GM23338 (cell line): Measurements from ENCODE around the gene TP73.

Source experiments
- CREB1 ChIP-seq: fragments of 250-450 bp; sonication (Bioruptor Pico); IDR thresholded peaks from 2 replicates; pipeline ENCODE4 v1.5.0; 2020; ENCODE audit warnings: low read depth, mild to moderate bottlenecking, moderate library complexity
- CTCF ChIP-seq, 2 experiments: fragments of 200-600 bp in 1 of 2; sonication (generic) in 1 of 2; conservative IDR thresholded peaks; 2 replicates each; pipeline versions ENCODE4 v1.5.1 to v1.6.1; 2016 to 2017; ENCODE audit warnings: antibody characterized with exemption in 2 of 2, low read depth in 2 of 2, mild to moderate bottlenecking in 2 of 2, moderate library complexity in 1 of 2
- EZH2 ChIP-seq: fragments of 200-600 bp; sonication (generic); IDR thresholded peaks from one replicate; pipeline ENCODE4 v1.8.0; 2017; ENCODE audit warnings: antibody characterized with exemption, mild to moderate bottlenecking, low read depth; ENCODE audit not compliant: unreplicated experiment
- EZH2phosphoT487 ChIP-seq: fragments of 200-600 bp; sonication (generic); IDR thresholded peaks from one replicate; pipeline ENCODE4 v1.8.1; 2018; ENCODE audit warnings: antibody characterized with exemption; ENCODE audit not compliant: unreplicated experiment
- NANOG ChIP-seq: IDR thresholded peaks from 2 replicates; pipeline ENCODE4 v1.6.1; 2016; ENCODE audit warnings: antibody characterized with exemption, borderline replicate concordance
- POLR2AphosphoS5 ChIP-seq: IDR thresholded peaks from 2 replicates; pipeline ENCODE4 v1.6.1; 2016; ENCODE audit warnings: antibody characterized with exemption, low read depth
- REST ChIP-seq: IDR thresholded peaks from one replicate; pipeline ENCODE4 v1.6.1; 2018; ENCODE audit warnings: antibody characterized with exemption; ENCODE audit not compliant: unreplicated experiment
- ZNF114 ChIP-seq: fragments of 250-450 bp; sonication (Bioruptor Pico); IDR thresholded peaks from 2 replicates; pipeline ENCODE4 v1.5.0; 2020; ENCODE audit warnings: mild to moderate bottlenecking, moderate library complexity
- ZNF331 ChIP-seq: fragments of 250-450 bp; sonication (Bioruptor Pico); IDR thresholded peaks from 2 replicates; pipeline ENCODE4 v1.5.0; 2020; ENCODE audit warnings: low read depth, mild to moderate bottlenecking, moderate library complexity
- ZNF462 ChIP-seq: fragments of 250-450 bp; sonication (Bioruptor Pico); IDR thresholded peaks from 2 replicates; pipeline ENCODE4 v1.5.0; 2020; ENCODE audit warnings: mild to moderate bottlenecking, moderate library complexity

GRCh38 chr1:3774276-3774945 is 122.1 kb downstream of the TP73 start:
- TF ChIP-seq REST (no peak), CTCF (conservative IDR thresholded peaks at IDR 0.05; ENCODE audit: low read depth in 2 of 2) (no peak), CREB1 (no peak), ZNF462 (no peak), EZH2phosphoT487 (no peak), POLR2AphosphoS5 (no peak), EZH2 (no peak), ZNF331 (CRISPR knock-in tag) (no peak), NANOG (no peak), ZNF114 (CRISPR knock-in tag) (no peak)
